ENCODE data around the gene C16orf96.
"Not testable (repeated sequence)": the region's sequence is repeated elsewhere in the genome, so short reads cannot be mapped to it uniquely, and the experiment has no call there.

Gene C16orf96

DNA sequence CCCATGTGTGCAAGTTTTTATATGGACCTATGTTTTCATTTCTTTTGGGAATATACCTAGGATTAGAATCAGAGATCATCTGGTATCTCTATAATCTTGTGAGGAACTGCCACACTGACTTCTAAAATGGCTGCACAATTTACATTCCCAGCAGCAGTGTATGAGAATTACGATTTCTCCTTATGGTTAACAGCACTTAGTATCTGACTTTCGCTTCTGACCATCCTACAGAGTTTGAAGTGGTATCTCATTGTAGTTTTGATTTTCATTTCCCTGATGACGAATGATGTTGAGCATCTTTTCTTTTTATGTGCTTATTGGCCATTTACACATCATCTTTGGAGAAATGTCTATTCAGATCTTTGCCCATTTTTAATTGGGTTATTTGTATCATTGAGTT is 10.0 kb downstream of the C16orf96 start:
- H3K79me2 ChIP-seq (ENCODE audit: low read length), result no peaks in the 10 kb centered on the region
- H2AFZ ChIP-seq (ENCODE audit: low read depth, low read length), result no peak overlapping the region
- H3K9me3 ChIP-seq (ENCODE audit: insufficient read depth, low read length), result no peaks in the 10 kb centered on the region
- H3K4me1 ChIP-seq (ENCODE audit: low read length), result no peaks in the 10 kb centered on the region
- H3K36me3 ChIP-seq (replicated peaks; ENCODE audit: low read depth, low read length), result no peaks in the 10 kb centered on the region
- H3K27me3 ChIP-seq (ENCODE audit: low read depth, low read length), result no peaks in the 10 kb centered on the region
- H3K9ac ChIP-seq (ENCODE audit: low read length), result no peak overlapping the region
- H3K27ac ChIP-seq (ENCODE audit: low read length), result no peak overlapping the region
- no peak overlapping the region; the same call in 1 of the 2 replicates for H3K4me2 ChIP-seq (ENCODE audit: low read length)
- no peak overlapping the region for H3K4me3 ChIP-seq (ENCODE audit: low read length)
- TF ChIP-seq CTCF (IDR thresholded peaks at IDR 0.05; ENCODE audit: low read depth, low read length), result no peak
- no peak for TF ChIP-seq EZH2phosphoT487 (IDR thresholded peaks at IDR 0.05; ENCODE audit: low read depth)
- H4K20me1 ChIP-seq (ENCODE audit: insufficient read depth, low read length), result no peaks in the 10 kb centered on the region

DNA sequence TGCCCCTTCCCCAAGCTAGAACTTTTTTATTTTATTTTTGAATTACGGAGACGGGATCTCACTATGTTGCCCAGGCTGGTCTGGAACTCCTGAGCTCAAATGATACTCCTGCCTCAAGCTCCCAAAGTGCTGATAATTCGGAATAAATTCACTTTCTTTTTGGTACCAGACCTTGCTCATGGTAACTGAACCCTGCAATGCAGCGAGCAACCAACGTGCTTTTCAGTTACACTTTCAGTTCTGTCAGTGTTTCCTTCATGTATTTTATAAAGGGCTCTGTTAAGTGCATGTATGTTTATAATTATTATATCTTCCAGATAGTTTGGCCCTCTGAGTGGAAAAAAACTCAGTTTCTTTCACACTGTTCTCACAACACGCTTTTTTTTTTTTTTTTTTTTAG is 13.9 kb downstream of the C16orf96 start:
- H3K36me3 ChIP-seq (replicated peaks; ENCODE audit: low read depth, low read length), result no peaks in the 10 kb centered on the region
- no peaks in the 10 kb centered on the region for H4K20me1 ChIP-seq (ENCODE audit: insufficient read depth, low read length)
- H3K4me3 ChIP-seq (ENCODE audit: low read length), result peak overlapping the region; percentile 10
- no peaks in the 10 kb centered on the region for H3K4me1 ChIP-seq (ENCODE audit: low read length)
- H3K27me3 ChIP-seq (ENCODE audit: low read depth, low read length), result no peaks in the 10 kb centered on the region
- H2AFZ ChIP-seq (ENCODE audit: low read depth, low read length), result no peak overlapping the region
- peak overlapping the region; percentile 32; the same call in 1 of the 2 replicates for H3K4me2 ChIP-seq (ENCODE audit: low read length)
- H3K9ac ChIP-seq (ENCODE audit: low read length), result no peak overlapping the region
- H3K9me3 ChIP-seq (ENCODE audit: insufficient read depth, low read length), result no peaks in the 10 kb centered on the region
- no peak for TF ChIP-seq CTCF (IDR thresholded peaks at IDR 0.05; ENCODE audit: low read depth, low read length)
- TF ChIP-seq EZH2phosphoT487 (IDR thresholded peaks at IDR 0.05; ENCODE audit: low read depth), result no peak
- no peak overlapping the region for H3K27ac ChIP-seq (ENCODE audit: low read length)
- no peaks in the 10 kb centered on the region for H3K79me2 ChIP-seq (ENCODE audit: low read length)

DNA sequence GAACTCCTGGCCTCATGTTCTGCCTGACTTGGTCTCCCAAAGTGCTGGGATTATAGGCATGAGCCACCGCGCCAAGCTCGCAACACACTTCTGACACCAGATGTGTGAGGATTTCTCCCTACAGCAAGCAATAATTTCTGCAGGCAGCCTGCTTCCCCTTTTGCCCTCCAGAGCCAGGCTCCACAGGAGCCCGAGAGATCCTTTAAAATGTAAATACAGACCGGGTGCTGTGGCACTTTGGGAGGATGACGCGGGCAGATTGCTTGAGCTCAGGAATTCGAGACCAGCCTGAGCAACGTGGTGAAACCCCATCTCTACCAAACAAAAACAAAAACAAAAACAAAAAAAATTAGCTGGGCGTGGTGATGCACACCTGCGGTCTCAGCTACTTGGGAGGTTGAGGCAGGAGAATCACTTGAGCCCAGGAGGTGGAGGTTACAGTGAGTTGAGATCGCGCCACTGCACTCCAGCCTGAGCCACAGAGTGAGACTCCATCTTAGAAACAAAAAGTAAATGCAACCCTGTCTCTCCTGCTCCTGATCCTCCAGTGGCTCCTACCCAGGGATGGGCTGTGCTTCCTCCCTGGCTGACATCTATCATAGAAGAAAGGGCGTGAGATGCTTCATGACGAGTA is 14.7 kb downstream of the C16orf96 start:
- no peak overlapping the region for H3K27ac ChIP-seq (ENCODE audit: low read length)
- no peak overlapping the region for H3K4me3 ChIP-seq (ENCODE audit: low read length)
- no peaks in the 10 kb centered on the region for H3K36me3 ChIP-seq (replicated peaks; ENCODE audit: low read depth, low read length)
- no peak overlapping the region for H3K9ac ChIP-seq (ENCODE audit: low read length)
- TF ChIP-seq EZH2phosphoT487 (IDR thresholded peaks at IDR 0.05; ENCODE audit: low read depth), result no peak
- no peak for TF ChIP-seq CTCF (IDR thresholded peaks at IDR 0.05; ENCODE audit: low read depth, low read length)
- no peaks in the 10 kb centered on the region for H3K79me2 ChIP-seq (ENCODE audit: low read length)
- H3K27me3 ChIP-seq (ENCODE audit: low read depth, low read length), result no peaks in the 10 kb centered on the region
- H3K4me2 ChIP-seq (ENCODE audit: low read length), result no peak overlapping the region
- H3K4me1 ChIP-seq (ENCODE audit: low read length), result no peaks in the 10 kb centered on the region
- H3K9me3 ChIP-seq (ENCODE audit: insufficient read depth, low read length), result no peaks in the 10 kb centered on the region
- H2AFZ ChIP-seq (ENCODE audit: low read depth, low read length), result no peak overlapping the region
- no peaks in the 10 kb centered on the region for H4K20me1 ChIP-seq (ENCODE audit: insufficient read depth, low read length)

- no peaks in the 10 kb centered on the region for H3K9me3 ChIP-seq (ENCODE audit: insufficient read depth, low read length)
- no peak overlapping the region for H2AFZ ChIP-seq (ENCODE audit: low read depth, low read length)
- no peak overlapping the region for H3K4me2 ChIP-seq (ENCODE audit: low read length)
- H3K4me1 ChIP-seq (ENCODE audit: low read length), result no peaks in the 10 kb centered on the region
- H4K20me1 ChIP-seq (ENCODE audit: insufficient read depth, low read length), result no peaks in the 10 kb centered on the region
- no peak for TF ChIP-seq CTCF (IDR thresholded peaks at IDR 0.05; ENCODE audit: low read depth, low read length)
- no peak for TF ChIP-seq EZH2phosphoT487 (IDR thresholded peaks at IDR 0.05; ENCODE audit: low read depth)
- H3K79me2 ChIP-seq (ENCODE audit: low read length), result no peaks in the 10 kb centered on the region
- no peaks in the 10 kb centered on the region for H3K36me3 ChIP-seq (replicated peaks; ENCODE audit: low read depth, low read length)
- no peak overlapping the region for H3K27ac ChIP-seq (ENCODE audit: low read length)
- no peak overlapping the region for H3K4me3 ChIP-seq (ENCODE audit: low read length)
- no peak overlapping the region for H3K9ac ChIP-seq (ENCODE audit: low read length)
- H3K27me3 ChIP-seq (ENCODE audit: low read depth, low read length), result no peaks in the 10 kb centered on the region
These were observed 16.6 kb downstream of the C16orf96 start for GRCh38 chr16:4572715-4573114.

GRCh38 chr16:4573926-4574325 is 17.8 kb downstream of the C16orf96 start:
- not testable (repeated sequence) for H2AFZ ChIP-seq (ENCODE audit: low read depth, low read length); H3K79me2 ChIP-seq (ENCODE audit: low read length); H3K4me2 ChIP-seq (ENCODE audit: low read length); H3K36me3 ChIP-seq (replicated peaks; ENCODE audit: low read depth, low read length); H3K27ac ChIP-seq (ENCODE audit: low read length); H3K4me3 ChIP-seq (ENCODE audit: low read length); H4K20me1 ChIP-seq (ENCODE audit: insufficient read depth, low read length); H3K9me3 ChIP-seq (ENCODE audit: insufficient read depth, low read length); H3K9ac ChIP-seq (ENCODE audit: low read length); H3K4me1 ChIP-seq (ENCODE audit: low read length); H3K27me3 ChIP-seq (ENCODE audit: low read depth, low read length)
